ENCODE data around the gene HAP1. TPM values are rescaled to one million over a fixed set of nuclear protein-coding genes. Genes with fewer than 3 reads are reported as not detected.
"Not testable (repeated sequence)": the region's sequence is repeated elsewhere in the genome, so short reads cannot be mapped to it uniquely, and the experiment has no call there.

Gene HAP1
- total RNA-seq, 1 donor from 2014 or later: 1.9 TPM

DNA sequence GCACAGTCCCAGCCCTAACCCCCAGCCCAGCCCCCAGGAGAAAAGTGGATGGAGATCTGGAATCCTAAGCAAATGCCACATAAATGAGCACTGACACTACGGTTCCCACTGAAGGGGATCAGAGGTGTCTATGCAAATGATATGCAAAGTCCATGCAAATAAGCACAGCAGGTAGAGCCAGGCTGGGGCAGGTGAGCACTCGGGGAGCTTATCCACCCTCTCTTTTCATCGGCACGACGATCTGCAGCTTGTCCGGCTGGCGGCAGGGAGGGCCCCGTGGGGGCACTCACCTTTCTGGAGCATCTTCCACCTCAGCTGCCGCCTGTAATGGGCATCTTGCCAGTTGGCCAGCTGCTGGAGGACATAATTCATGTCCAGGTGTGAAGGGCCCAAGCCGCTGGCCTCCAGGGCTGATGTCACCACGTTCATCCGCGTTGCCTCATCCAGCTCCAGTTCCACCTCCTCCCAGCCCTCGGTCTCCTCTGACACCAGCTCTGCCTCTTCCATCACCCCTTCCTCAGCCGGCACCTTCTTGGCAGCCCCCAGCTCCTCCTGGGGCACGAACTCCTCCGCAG, 9.9 kb downstream of the HAP1 start:
- no peak for DNase-seq (ENCODE audit: low spot score)

DNA sequence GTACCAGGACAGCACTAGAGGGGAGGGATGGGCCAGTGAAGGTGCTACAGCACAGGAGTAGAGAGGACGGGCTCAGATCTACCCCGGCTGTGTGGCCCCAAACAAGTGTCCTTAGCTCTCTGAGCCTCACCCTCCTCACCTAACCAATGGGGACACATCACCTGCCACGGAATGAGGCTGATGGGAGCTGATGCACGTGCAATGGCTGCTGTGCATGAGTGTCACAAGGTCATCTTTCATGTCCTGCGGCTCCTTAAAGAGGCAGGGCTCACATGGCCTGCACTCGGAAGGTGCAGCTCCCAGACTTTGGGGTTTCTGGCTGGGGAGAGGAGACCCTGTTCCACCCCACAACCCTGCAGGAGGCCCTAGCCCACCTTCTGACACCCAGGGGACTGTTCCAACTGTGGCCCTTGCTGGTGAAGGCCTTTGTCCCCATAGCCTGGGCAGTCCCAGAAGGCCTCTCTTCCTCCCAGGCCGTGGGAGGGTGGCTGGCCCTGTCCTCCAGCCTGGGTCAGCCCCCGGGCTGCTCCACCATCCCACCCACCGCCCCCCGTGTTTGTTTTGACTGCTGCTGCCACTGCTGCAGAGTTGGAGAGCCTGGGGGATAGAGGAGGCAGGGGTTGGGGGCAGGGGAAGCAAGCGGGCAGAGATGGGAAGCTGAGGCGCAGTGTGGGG, 10.5 kb downstream of the HAP1 start:
- DNase-seq (ENCODE audit: low spot score): no peak

- no peak for DNase-seq (ENCODE audit: low spot score)
These were observed 12.2 kb downstream of the HAP1 start for GRCh38 chr17:41722231-41722630.

- no peak for DNase-seq (ENCODE audit: low spot score)
These were observed 16.2 kb downstream of the HAP1 start for GRCh38 chr17:41718287-41718645.

DNA sequence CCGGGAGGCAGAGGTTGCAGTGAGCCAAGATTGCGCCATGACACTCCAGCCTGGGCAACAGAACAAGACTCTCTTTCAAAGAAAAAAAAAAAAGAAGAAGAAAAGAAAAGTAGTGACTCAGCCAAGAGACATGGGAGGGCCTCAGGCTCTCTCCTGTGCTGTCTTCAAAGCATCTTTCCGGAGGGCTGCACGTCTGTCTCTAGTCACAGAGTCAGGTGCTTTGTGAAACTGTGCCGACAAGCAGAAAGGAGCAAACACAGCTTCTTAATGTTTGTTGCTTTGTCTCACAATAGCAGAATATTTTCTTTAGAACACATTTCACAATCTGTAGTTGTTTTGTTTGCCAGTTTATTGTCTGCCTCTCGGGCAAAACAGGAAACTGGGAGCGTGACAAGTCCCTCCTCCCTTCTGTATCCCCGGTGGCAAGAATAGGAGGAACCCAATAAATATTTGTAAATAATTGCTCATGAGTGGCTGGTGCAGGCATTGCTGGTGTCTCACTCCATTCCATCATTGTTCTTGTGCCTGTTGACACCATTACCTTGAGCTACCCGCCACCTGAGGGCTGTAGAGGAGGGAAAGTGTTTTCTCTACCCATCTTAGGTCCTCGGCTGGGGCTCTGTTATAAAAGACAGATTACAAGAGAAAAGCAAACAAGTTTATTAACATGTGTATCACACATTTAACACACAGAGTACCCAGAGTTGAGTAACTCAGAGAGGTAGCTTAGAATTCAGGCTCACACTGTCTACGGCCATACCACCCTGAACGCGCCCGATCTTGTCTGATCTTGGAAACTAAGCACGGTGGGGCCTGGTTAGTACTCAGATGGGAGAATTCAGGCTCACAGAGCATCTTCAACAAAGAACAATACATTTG, 16.8 kb downstream of the HAP1 start:
- no peak for DNase-seq (ENCODE audit: low spot score)

DNA sequence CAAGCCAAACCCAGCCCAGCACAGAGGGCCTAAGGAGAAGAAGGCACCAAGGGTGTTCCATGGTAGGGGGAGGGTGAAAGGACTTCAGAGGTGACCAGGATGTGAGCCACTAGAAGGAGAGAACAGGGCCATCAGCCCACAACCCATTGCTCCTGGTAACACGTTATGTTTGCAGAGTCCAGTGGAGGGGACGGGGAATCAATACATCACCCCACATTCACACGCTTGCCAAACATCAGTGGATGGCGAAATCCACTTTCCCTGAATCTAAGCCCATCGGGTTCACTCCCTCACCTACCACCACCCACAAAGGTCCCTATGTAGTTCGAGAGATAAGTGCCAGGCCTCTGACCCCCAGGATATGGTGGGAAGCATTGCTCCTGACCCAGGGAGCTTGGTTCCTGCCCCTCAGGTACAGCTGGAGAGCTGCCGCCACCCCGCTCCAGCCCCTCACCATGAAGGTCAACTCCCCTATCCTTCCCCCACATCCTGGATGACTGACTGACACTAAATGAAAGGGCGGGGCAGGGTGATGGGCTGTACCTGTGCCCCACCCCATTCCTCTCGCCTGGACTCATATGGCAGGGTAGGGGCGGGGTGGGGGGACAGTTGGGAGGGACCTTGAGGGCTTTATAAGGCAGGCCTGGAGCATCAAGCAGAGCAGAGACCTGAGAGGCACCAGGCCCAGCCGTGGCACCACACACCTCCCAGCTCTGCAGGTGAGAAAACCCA, 22.6 kb downstream of the HAP1 start, which contains the start of gene GAST:
Gene GAST (plus strand): TSS at position 663 of the 732 bp plus-strand sequence. CDS start 3,106 bp downstream, outside the sequence.
- no peak for DNase-seq (ENCODE audit: low spot score)

DNA sequence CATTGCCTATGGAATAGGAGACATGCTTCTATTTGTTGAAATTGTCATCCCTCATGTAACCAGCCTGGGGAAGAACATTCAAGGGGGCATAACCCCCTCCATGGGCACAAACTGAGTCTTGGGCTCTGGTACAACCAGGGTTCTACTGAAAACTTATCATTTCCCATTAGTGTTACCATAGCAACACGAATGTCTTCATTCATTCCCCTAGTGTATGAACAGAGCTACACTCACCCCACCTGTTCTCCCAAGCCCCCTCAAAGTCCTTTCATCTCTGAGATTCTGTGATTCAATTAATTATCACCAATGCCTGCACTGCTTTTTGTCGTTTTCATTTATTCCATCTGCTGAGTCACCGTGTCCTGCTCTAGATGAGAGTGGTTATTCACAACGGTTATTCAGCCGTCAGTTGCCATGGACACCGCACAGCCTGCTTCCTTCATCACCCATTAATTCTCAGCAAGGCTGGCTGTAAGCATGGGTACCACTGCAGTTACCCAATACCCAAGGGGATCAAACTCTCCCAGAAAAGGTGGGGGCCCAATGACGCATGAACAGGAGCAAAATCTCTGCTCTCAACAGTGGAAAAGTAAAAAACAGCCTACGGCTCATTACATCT, 23.9 kb downstream of the HAP1 start:
- DNase-seq (ENCODE audit: low spot score): no peak

- no peak for DNase-seq (ENCODE audit: low spot score)
These were observed 26.4 kb downstream of the HAP1 start for GRCh38 chr17:41707803-41708669.

DNA sequence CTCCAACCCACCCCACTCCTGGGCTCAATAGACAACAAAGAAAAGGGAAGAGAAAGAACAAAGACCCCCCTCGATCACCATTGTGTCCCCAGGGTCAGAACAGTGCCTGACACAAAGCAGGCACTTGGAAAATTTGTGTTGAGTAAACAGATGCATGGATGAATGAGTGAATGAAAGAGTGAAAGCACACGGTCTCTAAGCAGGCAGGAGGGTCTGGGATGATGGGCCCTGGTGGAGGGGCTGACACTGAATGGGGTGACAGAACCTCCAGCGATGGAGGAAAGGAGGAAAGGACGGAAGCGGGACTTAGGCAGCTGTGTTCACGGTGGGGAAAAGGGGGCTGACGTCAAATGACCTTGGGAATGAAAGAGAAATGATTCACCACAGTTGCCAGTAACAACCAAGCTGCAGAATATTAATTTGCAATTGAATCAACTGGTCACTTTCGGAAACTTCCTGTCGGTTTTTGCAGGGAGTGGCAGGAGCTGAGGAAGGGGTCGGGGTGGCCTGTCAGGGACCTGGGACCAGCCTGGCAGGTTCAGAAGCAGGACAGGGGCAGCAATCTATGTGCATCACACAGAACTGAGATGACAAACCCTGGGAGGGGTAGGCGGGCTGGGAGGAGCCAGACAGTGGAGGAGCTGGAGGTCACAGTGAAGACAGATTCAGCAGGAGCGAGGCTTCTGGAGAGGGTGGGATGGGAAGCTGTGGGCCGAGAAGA, 29.0 kb downstream of the HAP1 start:
- no peak for DNase-seq (ENCODE audit: low spot score)

- no peak for DNase-seq (ENCODE audit: low spot score)
These were observed 31.7 kb downstream of the HAP1 start for GRCh38 chr17:41702712-41703111.

- not testable (repeated sequence) for DNase-seq (ENCODE audit: low spot score)
These were observed 33.6 kb downstream of the HAP1 start for GRCh38 chr17:41700843-41701242.

DNA sequence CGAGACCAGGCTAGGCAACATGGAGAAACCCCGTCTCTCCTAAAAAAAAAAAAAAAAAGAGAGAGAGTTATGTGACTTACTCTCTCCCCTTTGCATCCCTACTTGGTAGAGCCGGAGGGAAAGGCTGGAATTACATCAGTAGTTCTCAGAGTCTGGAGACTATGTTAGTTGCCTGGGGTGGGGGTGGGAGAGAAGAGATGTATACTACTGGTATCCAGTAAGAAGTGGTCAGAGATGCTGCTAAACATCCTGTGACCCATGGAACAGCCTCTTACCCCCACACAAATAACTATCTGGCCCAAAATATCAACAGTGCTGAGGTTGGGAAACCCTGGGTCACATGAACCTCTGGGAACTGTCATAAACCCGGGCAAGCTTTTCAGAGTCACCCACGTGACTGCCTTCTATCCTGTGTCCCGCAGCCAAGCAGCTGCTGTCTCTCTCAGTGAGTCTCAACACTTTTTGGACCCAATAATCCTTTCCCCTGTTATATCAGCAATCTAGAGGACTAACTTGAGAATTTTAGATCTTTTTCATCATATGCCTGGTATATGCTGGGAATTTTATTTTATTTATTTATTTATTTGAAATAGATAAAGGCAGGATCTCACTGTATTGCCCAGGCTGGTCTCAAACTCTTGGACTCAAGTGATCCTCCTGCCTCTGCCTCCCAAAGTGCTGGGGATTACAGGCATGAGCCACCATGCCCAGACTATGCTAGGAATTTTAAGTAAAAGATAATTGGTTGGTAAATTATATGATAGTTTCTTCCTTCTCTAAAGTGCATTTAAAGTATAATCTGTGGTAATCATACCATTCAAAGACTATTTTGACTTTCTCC, 37.1 kb downstream of the HAP1 start:
- DNase-seq (ENCODE audit: low spot score): peak; percentile 84

- peak; percentile 36 for DNase-seq (ENCODE audit: low spot score)
These were observed 38.3 kb downstream of the HAP1 start for GRCh38 chr17:41695954-41696757.

DNA sequence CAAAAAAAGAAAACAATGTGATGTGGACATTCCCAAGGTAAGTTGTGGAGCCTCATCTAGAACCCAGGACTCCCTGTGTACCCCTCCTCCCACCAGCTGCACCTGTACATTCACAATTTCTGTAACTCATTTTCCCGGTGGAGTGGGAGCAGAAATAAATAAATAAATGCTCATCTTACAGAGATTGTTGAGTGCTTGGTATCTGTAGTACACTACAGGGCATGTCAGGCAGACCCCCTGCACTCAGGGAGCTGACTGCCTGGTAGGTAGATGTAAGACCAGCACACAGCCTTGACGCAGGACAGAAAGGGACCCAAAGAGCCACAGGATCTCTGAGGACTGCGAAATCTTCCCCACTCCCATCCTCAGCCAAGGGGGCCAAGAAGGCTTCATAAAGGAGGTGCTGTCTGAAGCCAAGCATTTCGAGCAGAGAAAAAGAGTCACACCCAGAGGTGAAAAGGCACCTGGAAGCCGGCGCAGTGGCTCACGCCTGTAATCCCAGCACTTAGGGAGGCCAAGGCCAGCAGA, 39.2 kb downstream of the HAP1 start:
- DNase-seq (ENCODE audit: low spot score): no peak

GRCh38 chr17:41692722-41693521, 41.5 kb downstream of the HAP1 start:
- no peak for DNase-seq (ENCODE audit: low spot score)

DNA sequence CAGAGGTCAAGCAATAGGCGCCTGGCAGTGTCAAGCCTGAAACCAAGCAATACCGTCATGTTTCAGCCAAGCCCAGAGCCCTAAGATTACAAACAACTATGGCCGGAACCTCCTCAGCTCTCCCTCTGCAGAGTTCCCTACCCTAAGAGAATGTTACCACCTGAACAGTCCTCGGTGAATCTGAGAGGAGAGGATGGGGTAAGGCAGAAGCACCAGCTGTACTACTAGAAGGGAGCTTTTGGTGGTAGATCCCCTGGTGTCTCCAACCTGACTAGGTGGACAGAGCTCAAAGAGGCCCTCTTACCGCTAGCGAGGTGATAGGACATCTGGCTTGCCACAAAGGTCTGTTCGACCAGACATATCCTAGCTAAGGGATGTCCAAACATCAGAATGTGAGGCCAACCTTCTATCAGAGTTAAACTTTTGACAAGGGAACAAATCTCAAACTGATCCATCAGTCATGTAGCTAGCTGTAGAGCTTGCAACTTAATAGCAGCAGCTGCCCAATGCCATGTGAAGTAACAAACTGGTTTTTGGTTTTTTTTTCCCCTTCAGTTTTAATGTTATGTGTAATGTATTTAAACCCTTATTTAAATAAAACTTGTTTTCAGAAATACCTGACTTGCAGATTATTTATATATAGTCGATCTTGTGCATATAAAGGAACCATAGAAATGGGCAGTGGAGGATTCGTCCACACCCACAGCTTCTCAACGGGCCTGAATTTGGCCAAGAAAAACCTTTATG, 43.2 kb downstream of the HAP1 start:
- no peak for DNase-seq (ENCODE audit: low spot score)

Measured in mucosa of gallbladder (tissue), 1 donor.